ENCODE data around the gene SIRT3. TPM values are rescaled to one million over a fixed set of nuclear protein-coding genes. Genes with fewer than 3 reads are reported as not detected.

The SIRT3 gene
- total and polyA plus RNA-seq, 2 of the 13 experiments (the other 11 are each of a cell fraction or from before 2014, with no cell fraction given) = 15.1 to 18.2 TPM

- TF ChIP-seq ZSCAN21 (CRISPR knock-in tag; IDR thresholded peaks at IDR 0.05; ENCODE audit: borderline replicate concordance) (peak; percentile 45; the same call in 1 of the 2 replicates), PITX1 (CRISPR knock-in tag; IDR thresholded peaks at IDR 0.05) (peak; percentile 33; the same call in 1 of the 2 replicates), BCL6 (CRISPR knock-in tag; IDR thresholded peaks at IDR 0.05) (0 out of 2 replicates have a peak, but pooled peaks have one; percentile 21), KDM5A (IDR thresholded peaks at IDR 0.05; ENCODE audit: borderline replicate concordance, low read length) (peak; percentile 96), ZSCAN29 (CRISPR knock-in tag; conservative IDR thresholded peaks at IDR 0.05) (0 out of 2 replicates have a peak, but pooled peaks have one; percentile 22), ISL2 (CRISPR knock-in tag; IDR thresholded peaks at IDR 0.05) (peak; percentile 68), ZNF639 (CRISPR knock-in tag; conservative IDR thresholded peaks at IDR 0.05) (peak; percentile 76; the same call in 1 of the 2 replicates), BRCA1 (CRISPR knock-in tag; IDR thresholded peaks at IDR 0.05) (0 out of 2 replicates have a peak, but pooled peaks have one; percentile 37), MAZ (IDR thresholded peaks at IDR 0.05; ENCODE audit: borderline replicate concordance, low read depth, low read length) (no peak), MAZ (CRISPR knock-in tag; IDR thresholded peaks at IDR 0.05; ENCODE audit: low read depth) (peak; percentile 47; the same call in 1 of the 2 replicates), NFKB2 (CRISPR knock-in tag; IDR thresholded peaks at IDR 0.05; ENCODE audit: borderline replicate concordance) (peak; percentile 76; the same call in 1 of the 2 replicates), ARNTL (CRISPR knock-in tag; IDR thresholded peaks at IDR 0.05) (0 out of 2 replicates have a peak, but pooled peaks have one; percentile 8), ZNF224 (CRISPR knock-in tag; IDR thresholded peaks at IDR 0.05) (0 out of 2 replicates have a peak, but pooled peaks have one; percentile 48), ZFP37 (CRISPR knock-in tag; IDR thresholded peaks at IDR 0.05; ENCODE audit: borderline replicate concordance) (peak; percentile 82; the same call in 1 of the 2 replicates), ZNF616 (CRISPR knock-in tag; IDR thresholded peaks at IDR 0.05; ENCODE audit: low read depth) (peak; percentile 20; the same call in 1 of the 2 replicates), HOXD1 (CRISPR knock-in tag; IDR thresholded peaks at IDR 0.05) (peak; percentile 63; the same call in 1 of the 2 replicates), ZMYM3 (CRISPR knock-in tag; IDR thresholded peaks at IDR 0.05) (no peak), MYPOP (CRISPR knock-in tag; IDR thresholded peaks at IDR 0.05) (peak; percentile 99), SNAPC2 (CRISPR knock-in tag; IDR thresholded peaks at IDR 0.05) (no peak), RFX3 (CRISPR knock-in tag; IDR thresholded peaks at IDR 0.05) (peak; percentile 81), GATAD1 (CRISPR knock-in tag; IDR thresholded peaks at IDR 0.05) (peak; percentile 96), SRSF1 (optimal IDR thresholded peaks at IDR 0.05; ENCODE audit: low read depth, low read length) (peak; percentile 75), ZNF607 (CRISPR knock-in tag; IDR thresholded peaks at IDR 0.05; ENCODE audit: borderline replicate concordance) (peak; percentile 70; the same call in 1 of the 2 replicates), KLF9 (CRISPR knock-in tag; IDR thresholded peaks at IDR 0.05; ENCODE audit: low read depth) (peak; percentile 71; the same call in 1 of the 2 replicates), ZNF382 (CRISPR knock-in tag; IDR thresholded peaks at IDR 0.05; ENCODE audit: borderline replicate concordance) (no peak), ZNF713 (CRISPR knock-in tag; IDR thresholded peaks at IDR 0.05) (peak; percentile 69; the same call in 1 of the 2 replicates)
- TF ChIP-seq, protein P1, sequence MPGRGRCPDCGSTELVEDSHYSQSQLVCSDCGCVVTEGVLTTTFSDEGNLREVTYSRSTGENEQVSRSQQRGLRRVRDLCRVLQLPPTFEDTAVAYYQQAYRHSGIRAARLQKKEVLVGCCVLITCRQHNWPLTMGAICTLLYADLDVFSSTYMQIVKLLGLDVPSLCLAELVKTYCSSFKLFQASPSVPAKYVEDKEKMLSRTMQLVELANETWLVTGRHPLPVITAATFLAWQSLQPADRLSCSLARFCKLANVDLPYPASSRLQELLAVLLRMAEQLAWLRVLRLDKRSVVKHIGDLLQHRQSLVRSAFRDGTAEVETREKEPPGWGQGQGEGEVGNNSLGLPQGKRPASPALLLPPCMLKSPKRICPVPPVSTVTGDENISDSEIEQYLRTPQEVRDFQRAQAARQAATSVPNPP (CRISPR knock-in tag; IDR thresholded peaks at IDR 0.05) = peak; percentile 38; the same call in 1 of the 2 replicates
Observed at GRCh38 chr11:236774-237767, 929 bp upstream of the SIRT3 start, which contains the start of gene PSMD13 (continued).
